Hepatocyte (in vitro differentiated cells): ENCODE results near the gene MCHR1.

ENCODE experiments used
- CTCF ChIP-seq: fragments of 200-600 bp; sonication (generic); IDR thresholded peaks from 2 replicates; pipeline ENCODE4 v1.5.1; 2016; ENCODE audit warnings: antibody characterized with exemption, mild to moderate bottlenecking; ENCODE audit not compliant: poor library complexity
- EZH2 ChIP-seq: fragments of 200-600 bp; sonication (generic); IDR thresholded peaks from 2 replicates; pipeline ENCODE4 v1.6.1; 2016; ENCODE audit warnings: antibody characterized with exemption, mild to moderate bottlenecking, borderline replicate concordance

- no peak for TF ChIP-seq EZH2
- no peak for TF ChIP-seq CTCF
These were observed 27.5 kb upstream of the MCHR1 start for GRCh38 chr22:40651563-40652501.
